ENCODE results near the gene IGFBP5.

GRCh38 chr2:216665717-216666116, 29.6 kb downstream of the IGFBP5 start:
- TF ChIP-seq POLR2A (IDR thresholded peaks at IDR 0.05) (no peak), CTCF (IDR thresholded peaks at IDR 0.05) (no peak)

Data from lower leg skin (tissue), 3 donors.